ENCODE results near the gene APRT. TPM values are rescaled to one million over a fixed set of nuclear protein-coding genes. Genes with fewer than 3 reads are reported as not detected.
A peak's percentile ranks its signal among the peaks of the same experiment; 100 is the strongest.

The APRT gene
- total RNA-seq, 2 experiments from 2014 or later, result 105 to 179 TPM

DNA sequence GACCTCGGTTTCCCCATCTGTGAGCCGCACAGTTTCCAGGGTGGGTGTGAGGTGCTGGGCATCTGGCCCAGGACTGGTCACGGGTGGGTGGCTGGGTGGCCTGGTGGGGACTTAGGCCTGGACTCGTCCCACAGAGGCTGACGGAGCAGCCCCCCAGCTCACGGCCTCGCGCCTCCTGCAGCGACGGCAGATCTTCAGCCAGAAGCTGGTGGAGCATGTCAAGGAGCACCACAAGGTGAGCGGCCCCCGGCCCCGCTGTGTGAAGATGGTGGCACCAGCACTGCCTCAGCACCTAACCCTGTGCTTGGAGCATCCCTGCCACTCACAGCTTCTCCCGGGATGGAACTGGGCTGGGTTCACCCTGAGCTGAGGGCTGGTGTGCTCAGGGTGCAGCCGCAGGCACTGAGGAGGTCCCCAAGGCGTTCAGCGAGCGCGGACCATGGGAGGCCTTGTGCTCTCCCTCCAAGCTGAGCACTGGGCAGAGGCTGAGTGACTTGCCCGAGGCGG lies 5.8 kb downstream of the APRT start:
- intact Hi-C loops (cut with DNase I, micrococcal nuclease), result no loop called here
- H3K27ac Mint-ChIP-seq, result no peak overlapping the region
- no peaks in the 10 kb centered on the region for H3K27me3 Mint-ChIP-seq
- no peak for ATAC-seq
- POLR2A ChIA-PET, result no interaction called here
- peaks cover 24% of the 10 kb centered on the region for H3K4me1 Mint-ChIP-seq
- CTCF ChIA-PET, result interaction anchor here (1.2 kb wide), 1 partner anchor 68 kb away, joined by 4 read pairs; no protein-coding TSS in a partner anchor
- DNase-seq, result no peak
- peak overlapping the region; percentile 15 for H3K4me3 Mint-ChIP-seq
- H3K9me3 Mint-ChIP-seq (ENCODE audit: low read depth), result no peaks in the 10 kb centered on the region
- H3K36me3 Mint-ChIP-seq (ENCODE audit: low read depth), result peaks cover 58% of the 10 kb centered on the region

DNA sequence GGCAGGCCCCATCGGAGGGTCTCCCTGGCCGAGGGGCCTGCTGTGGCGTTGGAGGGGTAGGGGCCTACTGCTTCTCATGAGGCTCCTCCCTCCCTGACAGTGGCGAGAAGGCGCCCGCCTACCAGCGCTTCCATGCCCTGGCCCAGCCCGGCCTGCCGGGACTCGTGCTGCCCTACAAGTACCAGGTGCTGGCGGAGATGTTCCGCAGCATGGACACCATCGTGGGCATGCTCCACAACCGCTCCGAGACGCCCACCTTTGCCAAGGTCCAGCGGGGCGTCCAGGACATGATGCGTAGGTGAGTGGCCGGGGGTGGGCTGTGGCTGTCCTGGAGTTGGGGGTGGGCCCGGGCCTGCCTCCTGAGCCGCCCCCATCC lies 6.4 kb downstream of the APRT start:
- Mint-ChIP-seq H3K9me3 (ENCODE audit: low read depth) (no peaks in the 10 kb centered on the region), H3K4me1 (peaks cover 30% of the 10 kb centered on the region), H3K27me3 (no peaks in the 10 kb centered on the region), H3K4me3 (peak overlapping the region; percentile 83), H3K27ac (peak overlapping the region; percentile 47), H3K36me3 (ENCODE audit: low read depth) (peaks cover 53% of the 10 kb centered on the region)
- ATAC-seq (no peak), DNase-seq (no peak)
- intact Hi-C loops (cut with DNase I, micrococcal nuclease), result no loop called here
- CTCF ChIA-PET, result no interaction called here
- POLR2A ChIA-PET, result no interaction called here

DNA sequence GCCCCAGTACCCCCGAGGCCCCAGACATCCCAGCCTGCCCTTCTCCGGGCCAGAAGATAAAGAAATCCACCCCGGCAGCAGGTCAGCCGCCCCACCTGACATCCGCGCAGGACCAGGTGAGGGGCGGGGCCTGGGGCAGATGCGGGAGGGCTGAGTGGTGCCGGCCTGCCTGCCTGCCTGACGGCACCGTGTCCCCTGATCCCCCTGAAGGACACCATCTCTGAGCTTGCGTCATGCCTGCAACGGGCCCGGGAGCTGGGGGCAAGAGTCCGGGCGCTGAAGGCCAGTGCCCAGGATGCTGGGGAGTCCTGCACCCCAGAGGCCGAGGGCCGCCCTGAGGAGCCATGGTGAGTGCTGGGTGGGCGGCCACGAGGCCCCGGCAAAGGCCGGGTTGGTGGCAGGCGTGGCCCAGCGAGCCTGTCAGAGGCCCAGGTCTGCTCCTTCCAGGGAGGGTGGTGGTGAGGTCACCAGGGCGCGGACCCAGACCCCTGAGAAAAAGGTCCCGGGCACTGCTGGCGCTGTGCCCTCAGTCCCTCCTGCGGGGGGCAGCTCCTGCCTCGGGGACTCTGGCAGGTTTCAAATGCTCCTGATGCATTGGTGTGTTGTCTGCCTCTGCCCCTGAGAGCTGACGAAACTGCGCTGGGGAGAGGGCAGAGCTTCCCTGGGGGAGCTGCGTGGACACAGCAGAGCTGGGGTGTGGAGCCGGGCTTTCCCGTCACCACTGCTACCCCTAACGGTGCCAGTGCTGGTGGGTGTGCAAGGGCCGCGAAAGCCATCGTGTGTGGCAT lies 7.0 kb downstream of the APRT start:
- H3K4me1 Mint-ChIP-seq, result peaks cover 32% of the 10 kb centered on the region
- H3K27ac Mint-ChIP-seq, result peak overlapping the region; percentile 47
- peaks cover 49% of the 10 kb centered on the region for H3K36me3 Mint-ChIP-seq (ENCODE audit: low read depth)
- H3K9me3 Mint-ChIP-seq (ENCODE audit: low read depth), result no peaks in the 10 kb centered on the region
- ChIA-PET CTCF (no interaction called here), POLR2A (no interaction called here)
- H3K4me3 Mint-ChIP-seq, result peak overlapping the region; percentile 83
- ATAC-seq (peak; percentile 13), DNase-seq (peak; percentile 71)
- intact Hi-C loops (cut with DNase I, micrococcal nuclease), result loop anchor here (1.0 to 5.0 kb wide), 4 partner anchors 67 to 1068 kb away; partner anchors contain the start of genes RPL13 (in 1 of the 2), TCF25 (in 1 of the 2) and ZFPM1 (in 1 of the 2)
- no peaks in the 10 kb centered on the region for H3K27me3 Mint-ChIP-seq

DNA sequence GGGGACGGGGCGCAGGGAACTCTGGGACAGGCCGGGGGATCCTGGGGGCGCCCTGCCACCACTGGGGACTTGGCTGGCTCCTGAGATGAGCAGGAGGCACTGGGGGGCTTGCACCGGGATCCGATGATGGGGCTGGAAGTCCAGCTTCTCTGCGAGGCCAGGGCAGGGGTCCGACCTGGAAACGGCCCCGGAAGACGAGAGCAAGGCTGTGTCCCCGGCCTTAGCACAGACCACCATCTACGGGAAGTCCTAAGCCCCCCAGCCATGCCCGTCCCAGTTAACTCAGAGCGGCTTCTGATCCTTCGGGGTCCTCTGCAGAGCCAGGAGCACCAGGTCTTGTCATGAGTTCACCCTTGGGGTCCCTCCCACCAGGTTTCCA lies 7.6 kb downstream of the APRT start:
- no peaks in the 10 kb centered on the region for H3K27me3 Mint-ChIP-seq
- no peaks in the 10 kb centered on the region for H3K9me3 Mint-ChIP-seq (ENCODE audit: low read depth)
- DNase-seq (no peak), ATAC-seq (no peak)
- intact Hi-C loops (cut with DNase I, micrococcal nuclease), result loop anchor here (1.0 to 5.0 kb wide), 4 partner anchors 67 to 1068 kb away; partner anchors contain the start of genes RPL13 (in 1 of the 2), TCF25 (in 1 of the 2) and ZFPM1 (in 1 of the 2)
- CTCF ChIA-PET, result no interaction called here
- POLR2A ChIA-PET, result no interaction called here
- peaks cover 43% of the 10 kb centered on the region for H3K36me3 Mint-ChIP-seq (ENCODE audit: low read depth)
- peaks cover 27% of the 10 kb centered on the region for H3K4me1 Mint-ChIP-seq
- H3K27ac Mint-ChIP-seq, result peak overlapping the region; percentile 42
- H3K4me3 Mint-ChIP-seq, result peak overlapping the region; percentile 83

DNA sequence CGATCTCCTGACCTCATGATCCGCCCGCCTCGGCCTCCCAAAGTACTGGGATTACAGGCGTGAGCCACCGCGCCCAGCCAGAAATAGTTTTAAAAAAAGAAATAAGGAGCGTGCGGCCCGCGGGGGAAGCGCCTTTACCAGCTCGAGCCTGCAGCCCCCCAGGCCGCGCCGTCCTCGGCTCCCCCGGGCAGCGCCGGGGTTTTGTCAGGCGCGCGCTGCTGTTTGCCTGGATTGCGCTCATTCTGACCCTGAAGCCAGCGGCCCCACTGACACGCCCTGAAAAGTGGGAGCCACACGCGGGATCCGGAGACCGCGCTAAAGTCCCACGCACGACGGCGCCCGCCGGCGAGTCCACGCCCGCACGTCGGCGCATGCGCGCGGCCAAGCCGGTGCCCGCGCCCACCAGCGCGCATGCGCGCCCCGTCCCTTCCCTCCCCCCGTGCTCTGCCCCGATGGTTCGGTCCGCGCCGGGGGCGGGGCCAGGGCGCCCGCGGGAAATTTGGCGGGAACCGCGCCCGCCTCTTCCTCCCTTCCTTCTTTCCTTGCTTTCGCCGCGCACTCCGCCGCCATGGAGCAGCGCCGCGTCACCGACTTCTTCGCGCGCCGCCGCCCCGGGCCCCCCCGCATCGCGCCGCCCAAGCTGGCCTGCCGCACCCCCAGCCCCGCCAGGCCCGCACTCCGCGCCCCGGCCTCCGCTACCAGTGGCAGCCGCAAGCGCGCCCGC lies 8.3 kb downstream of the APRT start, which contains the start of gene CDT1:
TSS of gene CDT1 (plus strand) at position 526 of the 724 bp plus-strand sequence. CDS start at position 569, 43 bp downstream.
- peaks cover 24% of the 10 kb centered on the region for H3K4me1 Mint-ChIP-seq
- DNase-seq (peak; percentile 90), ATAC-seq (peak; percentile 32)
- intact Hi-C loops (cut with DNase I, micrococcal nuclease), result loop anchor here (1.0 to 5.0 kb wide), 12 partner anchors 8 to 1069 kb away; partner anchors contain the start of genes ANKRD11 (in 1 of the 2), APRT (in 1 of the 2), CHMP1A (in 1 of the 2) and CYBA (in 1 of the 2)
- no peaks in the 10 kb centered on the region for H3K9me3 Mint-ChIP-seq (ENCODE audit: low read depth)
- ChIA-PET CTCF (interaction anchor here (0.5 to 1.5 kb wide), 6 partner anchors 11 to 70 kb away, joined by 3 to 5 read pairs (median 4); no protein-coding TSS in a partner anchor), POLR2A (interaction anchor here (0.6 to 1.0 kb wide), 3 partner anchors 8 to 22 kb away, joined by 3 to 4 read pairs (median 4); no protein-coding TSS in a partner anchor)
- H3K27me3 Mint-ChIP-seq, result no peaks in the 10 kb centered on the region
- peak within 1 kb of the TSS; percentile 83 for H3K4me3 Mint-ChIP-seq
- H3K27ac Mint-ChIP-seq, result peak within 1 kb of the TSS; percentile 94
- peaks cover 38% of the 10 kb centered on the region for H3K36me3 Mint-ChIP-seq (ENCODE audit: low read depth)

DNA sequence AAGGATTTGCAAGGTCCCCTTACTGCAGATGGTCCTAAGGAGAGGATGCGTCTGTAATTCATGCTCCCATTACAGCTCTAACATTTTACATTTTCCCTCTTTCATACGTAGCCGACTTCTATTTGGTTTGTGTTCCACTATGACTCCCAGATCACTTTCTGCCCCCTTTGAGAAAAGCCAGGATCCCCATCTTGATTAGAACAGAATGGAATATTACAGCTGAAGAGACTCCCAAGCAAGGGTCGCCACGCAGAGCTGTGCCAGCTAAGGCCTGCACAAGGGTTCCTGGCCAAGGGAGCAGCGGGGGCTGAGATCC lies 11.5 kb downstream of the APRT start:
- H3K27me3 Mint-ChIP-seq, result no peaks in the 10 kb centered on the region
- peaks cover 21% of the 10 kb centered on the region for H3K4me1 Mint-ChIP-seq
- H3K36me3 Mint-ChIP-seq (ENCODE audit: low read depth), result peaks cover 13% of the 10 kb centered on the region
- POLR2A ChIA-PET, result interaction anchor here (1.5 kb wide), 1 partner anchor 10 kb away, joined by 10 read pairs; no protein-coding TSS in a partner anchor
- H3K9me3 Mint-ChIP-seq (ENCODE audit: low read depth), result no peaks in the 10 kb centered on the region
- DNase-seq, result no peak
- ATAC-seq, result no peak
- H3K4me3 Mint-ChIP-seq, result no peak overlapping the region
- no peak overlapping the region for H3K27ac Mint-ChIP-seq
- intact Hi-C loops (cut with DNase I, micrococcal nuclease), result loop anchor here (5.0 kb wide), 3 partner anchors 63 to 1072 kb away; partner anchors contain the start of genes RPL13 (in 1 of the 2) and TCF25 (in 1 of the 2)
- CTCF ChIA-PET, result interaction anchor here (0.6 to 2.4 kb wide), 7 partner anchors 13 to 678 kb away, joined by 3 to 11 read pairs (median 3); no protein-coding TSS in a partner anchor

DNA sequence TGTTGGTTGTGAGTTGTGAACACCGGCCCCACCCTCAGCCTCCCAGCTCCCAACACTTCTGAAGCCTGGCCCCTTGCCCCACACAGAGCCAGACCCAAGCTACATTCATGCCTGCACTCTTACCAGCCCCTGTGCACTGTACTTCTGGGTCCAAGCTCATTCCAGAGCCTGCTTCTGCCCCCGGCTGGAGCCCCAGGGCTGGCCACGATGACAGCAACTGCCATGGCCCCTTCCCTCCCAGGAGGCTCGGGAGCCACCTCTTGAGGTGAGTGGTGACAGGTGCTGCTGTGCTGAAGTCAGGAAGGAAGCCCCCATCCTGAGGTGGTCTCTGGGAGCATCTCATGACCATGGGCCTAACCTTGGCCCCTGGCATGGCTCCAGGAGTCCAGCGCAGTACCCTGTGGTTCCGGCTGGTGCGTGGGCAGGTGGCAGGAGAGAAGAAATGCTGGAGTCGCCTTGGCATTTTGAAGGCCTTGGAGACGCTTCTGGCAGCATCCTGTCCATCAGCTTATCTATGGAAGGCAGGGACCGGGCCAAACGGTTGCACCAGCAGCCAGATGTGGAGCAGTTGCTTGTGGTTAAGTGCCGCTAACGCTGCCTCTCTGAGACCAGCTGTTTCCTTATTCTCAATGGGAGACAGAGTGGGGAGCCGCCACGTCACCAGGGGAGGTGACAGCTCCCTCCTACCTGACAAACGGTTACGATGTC lies 12.0 kb downstream of the APRT start:
- CTCF ChIA-PET, result interaction anchor here (0.6 to 2.4 kb wide), 9 partner anchors 12 to 1088 kb away, joined by 3 to 11 read pairs (median 3); no protein-coding TSS in a partner anchor

DNA sequence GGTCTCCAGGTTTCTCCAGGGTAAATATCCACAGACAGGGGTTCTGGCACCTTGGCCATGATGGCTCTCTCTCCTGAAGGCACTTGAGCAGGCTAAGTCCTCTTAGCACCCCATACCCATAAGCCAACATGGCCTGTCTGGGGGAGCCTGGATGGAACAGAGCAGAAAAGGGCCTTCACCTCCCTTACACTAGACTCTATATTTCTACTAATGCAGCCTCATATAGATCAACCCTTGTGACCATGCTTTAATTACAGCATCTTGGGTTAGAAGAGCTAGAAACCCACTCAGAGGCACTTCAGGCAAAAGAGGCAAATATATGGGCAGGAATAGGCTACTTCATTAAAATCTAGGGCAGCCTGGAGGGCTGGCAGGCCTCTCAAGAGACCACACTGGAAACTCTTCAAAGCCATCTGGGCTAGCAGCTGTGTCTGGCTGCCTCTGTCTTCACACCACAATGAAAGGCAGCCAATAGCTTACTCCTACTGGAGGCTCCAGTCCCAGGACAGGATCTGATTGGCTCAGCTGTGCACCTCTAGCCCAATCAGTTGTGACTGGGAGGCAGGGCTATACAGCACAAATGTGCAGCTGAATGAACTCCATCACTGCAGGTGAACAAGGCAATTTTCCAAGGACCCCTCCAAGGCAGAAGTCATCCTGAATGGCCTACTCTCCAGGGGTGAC lies 12.8 kb downstream of the APRT start:
- Mint-ChIP-seq H3K9me3 (ENCODE audit: low read depth) (no peaks in the 10 kb centered on the region), H3K27me3 (no peaks in the 10 kb centered on the region), H3K36me3 (ENCODE audit: low read depth) (peaks cover 8% of the 10 kb centered on the region), H3K4me3 (no peak overlapping the region), H3K4me1 (peaks cover 25% of the 10 kb centered on the region), H3K27ac (no peak overlapping the region)
- DNase-seq (no peak), ATAC-seq (peak; percentile 14)
- POLR2A ChIA-PET, result interaction anchor here (1.5 kb wide), 1 partner anchor 12 kb away, joined by 10 read pairs; no protein-coding TSS in a partner anchor
- intact Hi-C loops (cut with DNase I, micrococcal nuclease), result no loop called here
- CTCF ChIA-PET, result interaction anchor here (0.6 to 1.3 kb wide), 6 partner anchors 16 to 1087 kb away, joined by 3 to 4 read pairs (median 3); no protein-coding TSS in a partner anchor

More for the DNA sequence above, 12.0 kb downstream of the APRT start:
- H3K4me3 Mint-ChIP-seq, result no peak overlapping the region
- H3K9me3 Mint-ChIP-seq (ENCODE audit: low read depth), result no peaks in the 10 kb centered on the region
- intact Hi-C loops (cut with DNase I, micrococcal nuclease), result loop anchor here (5.0 kb wide), 3 partner anchors 62 to 1073 kb away; partner anchors contain the start of genes RPL13 (in 1 of the 2) and TCF25 (in 1 of the 2)
- H3K4me1 Mint-ChIP-seq, result peaks cover 25% of the 10 kb centered on the region
- POLR2A ChIA-PET, result interaction anchor here (1.5 kb wide), 1 partner anchor 11 kb away, joined by 10 read pairs; no protein-coding TSS in a partner anchor
- no peaks in the 10 kb centered on the region for H3K27me3 Mint-ChIP-seq
- peaks cover 11% of the 10 kb centered on the region for H3K36me3 Mint-ChIP-seq (ENCODE audit: low read depth)
- no peak for ATAC-seq
- peak; percentile 56 for DNase-seq
- no peak overlapping the region for H3K27ac Mint-ChIP-seq

DNA sequence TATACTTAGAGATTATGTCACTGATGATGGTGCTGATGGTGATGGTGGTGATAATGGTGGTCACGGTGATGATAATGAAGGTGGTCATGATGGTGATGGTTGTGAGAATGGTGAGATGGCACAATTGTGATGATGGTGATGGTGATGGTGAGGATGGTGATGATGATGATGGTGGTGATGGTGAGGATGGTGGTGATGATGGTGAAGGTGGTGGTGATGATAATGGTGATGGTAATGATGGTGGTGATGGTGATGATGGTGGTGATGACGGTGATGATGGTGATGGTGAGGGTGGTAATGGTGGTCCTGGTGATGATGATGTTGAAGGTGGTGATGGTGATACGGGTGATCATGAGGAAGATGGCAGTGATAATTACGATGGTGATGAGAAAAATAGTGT lies 13.7 kb downstream of the APRT start:
- no peak for ATAC-seq
- no peaks in the 10 kb centered on the region for H3K9me3 Mint-ChIP-seq (ENCODE audit: low read depth)
- no peaks in the 10 kb centered on the region for H3K27me3 Mint-ChIP-seq
- ChIA-PET POLR2A (no interaction called here), CTCF (no interaction called here)
- H3K4me3 Mint-ChIP-seq, result no peak overlapping the region
- intact Hi-C loops (cut with DNase I, micrococcal nuclease), result no loop called here
- H3K27ac Mint-ChIP-seq, result no peak overlapping the region
- no peak for DNase-seq
- peaks cover 32% of the 10 kb centered on the region for H3K4me1 Mint-ChIP-seq
- peaks cover 8% of the 10 kb centered on the region for H3K36me3 Mint-ChIP-seq (ENCODE audit: low read depth)

DNA sequence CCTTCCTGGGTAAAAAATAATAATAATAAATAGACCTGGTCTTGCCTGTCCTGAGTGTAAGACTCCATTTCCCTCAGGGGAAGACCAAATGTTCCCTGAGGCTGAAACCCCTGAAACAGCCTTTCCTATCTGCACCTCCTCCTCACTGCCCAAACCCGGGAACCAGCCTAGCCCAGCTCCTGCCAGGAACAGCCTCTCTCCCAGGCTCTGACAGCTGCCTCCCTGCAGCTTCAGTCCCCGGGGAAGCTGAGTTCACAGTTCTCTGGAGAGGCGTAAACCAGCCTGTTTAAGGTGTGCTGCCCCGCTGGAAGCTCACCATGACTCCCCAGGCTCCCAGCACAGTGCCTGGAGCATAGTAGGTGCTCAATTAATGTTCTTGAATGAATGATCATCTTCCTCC lies 15.4 kb downstream of the APRT start:
- H3K4me1 Mint-ChIP-seq, result peaks cover 44% of the 10 kb centered on the region
- peak overlapping the region; percentile 25 for H3K27ac Mint-ChIP-seq
- H3K4me3 Mint-ChIP-seq, result no peak overlapping the region
- ChIA-PET POLR2A (interaction anchor here (0.5 kb wide), 1 partner anchor 52 kb away, joined by 3 read pairs; no protein-coding TSS in a partner anchor), CTCF (interaction anchor here (1.9 kb wide), 1 partner anchor 59 kb away, joined by 9 read pairs; no protein-coding TSS in a partner anchor)
- intact Hi-C loops (cut with DNase I, micrococcal nuclease), result no loop called here
- no peak for ATAC-seq
- no peaks in the 10 kb centered on the region for H3K27me3 Mint-ChIP-seq
- peaks cover 7% of the 10 kb centered on the region for H3K36me3 Mint-ChIP-seq (ENCODE audit: low read depth)
- DNase-seq, result no peak
- H3K9me3 Mint-ChIP-seq (ENCODE audit: low read depth), result no peaks in the 10 kb centered on the region
